HepG2 (cell line): ENCODE measurements around the gene OXGR1. TPM values are rescaled to one million over a fixed set of nuclear protein-coding genes. Genes with fewer than 3 reads are reported as not detected.
"Not testable (repeated sequence)": the region's sequence is repeated elsewhere in the genome, so short reads cannot be mapped to it uniquely, and the experiment has no call there.

Experiments
- ATAC-seq: fragments of 200-7000 bp; cut with Tn5 transposase; 3 replicates; pipeline ENCODE4 v1.9.1; 2020; ENCODE audit warnings: mild to moderate bottlenecking, moderate library complexity
- BruUV-seq: library from RNA; stranded (reverse); fragments of 400-500 nt; replicated peaks from 2 replicates; lab custom pipeline; 2021; lab: Mats Ljungman, UMichigan
- CTCF ChIA-PET: fragments of 300-600 bp; formaldehyde crosslinking; extraction: SDS; loops from one replicate; lab custom pipeline; 2021; ENCODE audit warnings: low total read pairs, inconsistent platforms, low intra/inter-chr PET ratio; lab: Yijun Ruan, JAX
- POLR2A ChIA-PET: fragments of 350-600 bp; sonication (Branson Sonifier 250); formaldehyde crosslinking; loops from one replicate; lab custom pipeline; 2020; ENCODE audit warnings: antibody characterized with exemption, inconsistent platforms; lab: Yijun Ruan, JAX
- DNase-seq: peaks from one replicate; pipeline ENCODE4 v3.0.0-alpha.2; 2015; ENCODE audit warnings: low spot score
- FAIRE-seq: peaks from 3 replicates; lab custom pipeline; 2011; peaks lifted over from hg19 to GRCh38; lab: Jason Lieb, UNC
- H2AFZ ChIP-seq: one replicate; pipeline ENCODE4 v1.6.1; 2011; ENCODE audit warnings: low read length, inconsistent platforms
- H3K27ac ChIP-seq: fragments of 300-600 bp; 3 replicates; pipeline ENCODE4 v1.8.0; 2011; ENCODE audit warnings: mixed run types, mild to moderate bottlenecking, mixed read lengths, low read length, inconsistent platforms; ENCODE audit not compliant: insufficient read depth; ENCODE audit errors: extremely low read length
- H3K27me3 ChIP-seq, 2 experiments: fragments of 200-600 bp in 1 of 2; 2 replicates in 1 of 2; 3 replicates in 1 of 2; pipeline versions ENCODE4 v1.6.0 to v1.8.0; 2011; ENCODE audit warnings: low read length in 2 of 2, mild to moderate bottlenecking in 2 of 2, moderate library complexity in 2 of 2, inconsistent platforms in 1 of 2; ENCODE audit not compliant: insufficient read depth in 2 of 2, control insufficient read depth in 1 of 2
- H3K36me3 ChIP-seq, 2 experiments: fragments of 200-600 bp in 1 of 2; replicated peaks in 1 of 2; 2 replicates in 1 of 2; 3 replicates in 1 of 2; pipeline versions ENCODE4 v1.5.1 to v1.8.0; 2011; ENCODE audit warnings: low read length in 2 of 2, inconsistent platforms in 1 of 2; ENCODE audit not compliant: insufficient read depth in 2 of 2, control insufficient read depth in 1 of 2
- H3K4me1 ChIP-seq: 2 replicates; pipeline ENCODE4 v1.5.1; 2012; ENCODE audit warnings: low read length, inconsistent platforms; ENCODE audit not compliant: insufficient read depth
- H3K4me2 ChIP-seq: 2 replicates; pipeline ENCODE4 v1.6.0; 2011; ENCODE audit warnings: low read depth, low read length, inconsistent platforms
- H3K4me3 ChIP-seq, 3 experiments: fragments of 200-600 bp in 1 of 3; sonication (generic), shearing (Covaris generic) in 1 of 3; replicated peaks in 1 of 3; 2 replicates each; pipeline ENCODE4 v1.5.1; 2011 to 2016; ENCODE audit warnings: low read length in 3 of 3, inconsistent platforms in 2 of 3, low read depth in 2 of 3, mild to moderate bottlenecking in 2 of 3, control low read depth in 1 of 3, mixed read lengths in 1 of 3; ENCODE audit not compliant: insufficient read depth in 1 of 3
- H3K79me2 ChIP-seq: one replicate; pipeline ENCODE4 v1.6.1; 2011; ENCODE audit warnings: low read length, inconsistent platforms; ENCODE audit not compliant: insufficient read depth
- H3K9ac ChIP-seq: 2 replicates; pipeline ENCODE4 v1.6.0; 2011; ENCODE audit warnings: mild to moderate bottlenecking, low read depth, low read length, inconsistent platforms; ENCODE audit not compliant: insufficient read depth
- H3K9me3 ChIP-seq: 2 replicates; pipeline ENCODE4 v1.5.1; 2012; ENCODE audit warnings: mild to moderate bottlenecking, low read length
- H4K20me1 ChIP-seq: 2 replicates; pipeline ENCODE4 v1.6.0; 2011; ENCODE audit warnings: inconsistent platforms, mild to moderate bottlenecking, low read length, moderate library complexity; ENCODE audit not compliant: insufficient read depth
- BRCA1 ChIP-seq: sonication (generic); formaldehyde crosslinking; IDR thresholded peaks from 2 replicates; pipeline ENCODE4 v1.4.0; 2020; ENCODE audit warnings: missing genetic modification reagents
- JUN ChIP-seq: sonication (generic); formaldehyde crosslinking; IDR thresholded peaks from 2 replicates; pipeline ENCODE4 v1.4.0; 2020; ENCODE audit warnings: mild to moderate bottlenecking, missing genetic modification reagents
- MLXIP ChIP-seq: sonication (generic); formaldehyde crosslinking; IDR thresholded peaks from 2 replicates; pipeline ENCODE4 v1.9.0; 2021; ENCODE audit warnings: missing genetic modification reagents, borderline replicate concordance
- MTERF4 ChIP-seq: sonication (generic); formaldehyde crosslinking; IDR thresholded peaks from 2 replicates; pipeline ENCODE4 v1.8.0; 2023; ENCODE audit warnings: mild to moderate bottlenecking, missing genetic modification reagents
- PPARG ChIP-seq: conservative IDR thresholded peaks from 2 replicates; pipeline ENCODE4 v1.6.1; 2016; ENCODE audit warnings: missing biosample characterization, missing genetic modification reagents
- USF2 ChIP-seq, 2 experiments: sonication (generic) in 1 of 2; formaldehyde crosslinking in 1 of 2; IDR thresholded peaks; 2 replicates each; pipeline versions ENCODE4 v1.5.1 to v1.6.1; 2011 to 2020; ENCODE audit warnings: borderline replicate concordance in 1 of 2, low read depth in 1 of 2, low read length in 1 of 2, mild to moderate bottlenecking in 1 of 2, missing genetic modification reagents in 1 of 2, moderate library complexity in 1 of 2
- ZBTB39 ChIP-seq: sonication (generic); formaldehyde crosslinking; IDR thresholded peaks from 2 replicates; pipeline ENCODE4 v1.5.0; 2020; ENCODE audit warnings: missing genetic modification reagents
- ZNF264 ChIP-seq: sonication (generic); formaldehyde crosslinking; IDR thresholded peaks from 2 replicates; pipeline ENCODE4 v1.4.0; 2020; ENCODE audit warnings: missing genetic modification reagents
- ZNF335 ChIP-seq: sonication (generic); formaldehyde crosslinking; IDR thresholded peaks from 2 replicates; pipeline ENCODE4 v1.4.0; 2020; ENCODE audit warnings: missing genetic modification reagents
- ZNF350 ChIP-seq: sonication (generic); formaldehyde crosslinking; IDR thresholded peaks from 2 replicates; pipeline ENCODE4 v1.4.0; 2020; ENCODE audit warnings: mild to moderate bottlenecking, low read depth, missing genetic modification reagents, borderline replicate concordance
- ZNF552 ChIP-seq: sonication (generic); formaldehyde crosslinking; IDR thresholded peaks from 2 replicates; pipeline ENCODE4 v1.9.0; 2022; ENCODE audit warnings: missing genetic modification reagents, mild to moderate bottlenecking, borderline replicate concordance
- WGBS: methylation state at CpG from one replicate; pipeline ENCODE4 v1.1.6; 2017; ENCODE audit warnings: low lambda C conversion rate; 5-methylcytosine and 5-hydroxymethylcytosine counted together
- in situ Hi-C: cut with HindIII; loops from 2 replicates; pipeline ENCODE4 v1.10.0; 2017; ENCODE audit warnings: low pct_unique_long_range_greater_than_20kb; ENCODE audit not compliant: extremely low pct_ligation_motif_present
- intact Hi-C: fragments of 100-400 bp; cut with micrococcal nuclease; formaldehyde crosslinking; loops from one replicate; pipeline ENCODE4 v1.10.0; 2022; ENCODE audit not compliant: unreplicated experiment
- polyA plus RNA-seq, 8 experiments: library from polyadenylated mRNA; depleted of rRNA in 3 of 8; stranded (reverse) in 7 of 8; unstranded in 1 of 8; fragments of >200 nt; fragmentation: Illumina TruSeq in 4 of 8; extraction: Trizol in 4 of 8; gene quantifications; 2 replicates each; pipeline versions ENCODE4 v1.2.1 to v1.2.3, GENCODE V29; 2011 to 2016; ENCODE audit warnings: low read depth in 4 of 8, missing spikeins in 1 of 8, mixed read lengths in 1 of 8; ENCODE audit not compliant: insufficient read depth in 1 of 8
- total RNA-seq, 5 experiments: library from RNA; depleted of rRNA; stranded (reverse); fragments of >200 nt; fragmentation: Illumina TruSeq; extraction: Trizol; gene quantifications; 2 replicates each; pipeline ENCODE4 v1.2.3, GENCODE V29; 2016; ENCODE audit warnings: low read depth in 1 of 5

The OXGR1 gene
- total and polyA plus RNA-seq, 2 of the 13 experiments (the other 11 are each of a cell fraction or from before 2014, with no cell fraction given) = not detected

- ChIA-PET POLR2A (no interaction called here), CTCF (no interaction called here)
- Histone ChIP-seq H3K9me3 (no peaks in the 10 kb centered on the region), H3K4me1 (no peaks in the 10 kb centered on the region), H3K4me3 (no peak overlapping the region), H3K4me2 (no peak overlapping the region), H3K36me3 (no peaks in the 10 kb centered on the region), H4K20me1 (no peaks in the 10 kb centered on the region), H3K9ac (no peak overlapping the region), H3K27ac (no peak overlapping the region), H2AFZ (no peak overlapping the region), H3K27me3 (peaks cover 0 to 12% of the 10 kb centered on the region in 2 experiments; a peak in 2 of 5 replicates), H3K79me2 (no peaks in the 10 kb centered on the region)
- 31% methylated on average over 2 of the region's 2 CpGs for WGBS
- TF ChIP-seq MTERF4 (CRISPR knock-in tag) = no peak
- TF ChIP-seq ZBTB39 (CRISPR knock-in tag) = no peak
- TF ChIP-seq ZNF350 = no peak
- no peak for TF ChIP-seq ZNF552
- TF ChIP-seq JUN (CRISPR knock-in tag) = no peak
- no peak for TF ChIP-seq ZNF264
- no peak for TF ChIP-seq MLXIP
- no peak for TF ChIP-seq BRCA1 (CRISPR knock-in tag)
- no peak for TF ChIP-seq ZNF335
- TF ChIP-seq PPARG = no peak
- no peak for TF ChIP-seq USF2 (IDR thresholded peaks at IDR 0.05; ENCODE audit: low read depth, low read length)
- TF ChIP-seq USF2 (CRISPR knock-in tag; IDR thresholded peaks at IDR 0.05; ENCODE audit: borderline replicate concordance) = no peak
- no TSS peak for BruUV-seq
- DNase-seq = no peak
- in situ Hi-C loops (no loop called here), intact Hi-C loops (no loop called here)
- FAIRE-seq = no peak
- ATAC-seq = no peak
These were observed 11.6 kb downstream of the OXGR1 start for GRCh38 chr13:96982672-96983071.

- in situ Hi-C loops, H4K20me1 ChIP-seq, ATAC-seq, H3K79me2 ChIP-seq, POLR2A ChIA-PET, intact Hi-C loops, H3K4me3 ChIP-seq, BruUV-seq, DNase-seq, H3K9me3 ChIP-seq, CTCF ChIA-PET, H3K27me3 ChIP-seq, H2AFZ ChIP-seq, H3K9ac ChIP-seq, FAIRE-seq, H3K27ac ChIP-seq, H3K4me1 ChIP-seq, H3K4me2 ChIP-seq, H3K36me3 ChIP-seq: not testable (repeated sequence)
- WGBS = 45% methylated on average over 1 of the region's 1 CpG
These were observed 14.4 kb downstream of the OXGR1 start for GRCh38 chr13:96979861-96980260.
